GM18909 (cell line): ENCODE results near the gene PC.
"Not testable (repeated sequence)": the region's sequence is repeated elsewhere in the genome, so short reads cannot be mapped to it uniquely, and the experiment has no call there.

ENCODE experiments used
- ATAC-seq: cut with Tn5 transposase; IDR thresholded peaks from one replicate; pipeline ENCODE4 v1.9.1; 2021; ENCODE audit warnings: mild to moderate bottlenecking; ENCODE audit not compliant: unreplicated experiment, poor library complexity

PC gene

GRCh38 chr11:66958232-66958955 is at the start of gene PC:
TSS of gene PC (minus strand) at chr11:66958383. CDS start at chr11:66872159, 86,224 bp downstream.
- ATAC-seq, result peak; percentile 95

GRCh38 chr11:67007126-67007525 is 48.9 kb upstream of the PC start:
- no peak for ATAC-seq

GRCh38 chr11:67006029-67006884 is 48.1 kb upstream of the PC start:
- ATAC-seq, result no peak

DNA sequence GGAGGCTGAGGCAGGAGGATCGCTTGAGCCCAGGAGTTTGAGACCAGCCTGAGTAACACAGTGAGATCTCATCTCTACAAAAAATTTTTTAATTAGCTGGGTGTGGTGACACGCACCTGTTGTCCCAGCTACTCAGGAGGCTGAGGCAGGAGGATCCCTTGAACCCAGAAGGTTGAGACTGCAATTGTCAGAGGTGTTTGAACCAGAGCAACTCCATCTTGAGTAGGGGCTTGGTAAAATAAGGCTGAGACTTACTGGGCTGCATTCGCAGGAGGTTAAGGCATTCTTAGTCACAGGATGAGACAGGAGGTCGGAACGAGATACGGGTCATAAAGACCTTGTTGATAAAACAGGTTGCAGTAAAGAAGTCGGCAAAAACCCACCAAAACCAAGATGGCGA is 47.0 kb upstream of the PC start:
- not testable (repeated sequence) for ATAC-seq

- no peak for ATAC-seq
Observed at GRCh38 chr11:67002921-67003411, 44.8 kb upstream of the PC start.

- ATAC-seq, result no peak
Observed at GRCh38 chr11:67002297-67002913, 44.2 kb upstream of the PC start.

DNA sequence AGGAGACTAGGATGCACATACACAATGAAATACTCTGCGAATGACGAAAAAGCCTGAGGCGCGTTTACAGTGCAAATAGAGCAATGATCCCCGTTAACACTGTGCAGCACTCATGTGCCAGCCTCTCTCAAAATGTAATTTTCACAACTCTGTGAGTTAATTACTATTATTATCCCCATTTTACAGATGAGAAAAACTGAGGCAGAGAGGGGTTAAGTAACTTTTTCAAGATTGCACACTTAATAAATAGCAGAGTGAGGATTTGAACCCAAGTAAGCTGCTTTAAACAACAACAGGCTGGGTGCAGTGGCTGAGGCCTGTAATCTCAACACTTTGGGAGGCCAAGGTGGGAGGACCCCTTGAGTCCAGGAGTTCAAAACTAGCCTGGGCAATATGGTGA is 43.1 kb upstream of the PC start:
- no peak for ATAC-seq

- no peak for ATAC-seq
Observed at GRCh38 chr11:66999555-66999954, 41.4 kb upstream of the PC start.

DNA sequence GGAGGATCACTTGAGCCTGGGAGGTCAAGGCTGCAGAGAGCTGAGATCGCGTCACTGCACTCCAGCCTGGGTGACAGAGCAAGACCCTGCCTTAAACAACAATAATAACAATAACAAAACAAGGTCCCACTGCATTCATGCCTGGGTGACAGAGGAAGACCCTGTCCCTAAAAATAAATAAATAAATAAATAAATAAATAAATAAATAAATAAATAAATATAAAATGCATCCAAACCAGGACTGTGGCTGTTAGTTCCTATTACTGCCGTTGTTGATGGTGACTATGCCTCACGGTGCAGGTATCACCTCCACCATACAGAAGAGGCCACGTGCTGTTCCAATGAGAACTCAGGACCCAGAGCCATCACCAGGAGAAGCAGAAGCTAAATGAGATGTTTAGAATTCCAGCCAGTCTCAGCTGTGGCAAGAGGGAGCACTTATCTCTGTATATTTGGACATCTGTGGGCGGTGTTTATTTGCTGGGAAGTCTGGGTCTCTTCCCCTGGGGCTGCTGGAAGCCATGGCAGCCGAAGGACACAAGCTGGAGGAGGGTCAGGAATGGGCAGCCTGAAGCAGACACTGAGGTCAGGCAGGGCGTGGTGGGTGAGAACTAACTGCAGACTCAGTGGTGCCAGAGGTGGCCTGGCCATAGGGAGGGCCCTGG is 38.6 kb upstream of the PC start:
- ATAC-seq, result no peak

- no peak for ATAC-seq
Observed at GRCh38 chr11:66992041-66992440, 33.9 kb upstream of the PC start.

DNA sequence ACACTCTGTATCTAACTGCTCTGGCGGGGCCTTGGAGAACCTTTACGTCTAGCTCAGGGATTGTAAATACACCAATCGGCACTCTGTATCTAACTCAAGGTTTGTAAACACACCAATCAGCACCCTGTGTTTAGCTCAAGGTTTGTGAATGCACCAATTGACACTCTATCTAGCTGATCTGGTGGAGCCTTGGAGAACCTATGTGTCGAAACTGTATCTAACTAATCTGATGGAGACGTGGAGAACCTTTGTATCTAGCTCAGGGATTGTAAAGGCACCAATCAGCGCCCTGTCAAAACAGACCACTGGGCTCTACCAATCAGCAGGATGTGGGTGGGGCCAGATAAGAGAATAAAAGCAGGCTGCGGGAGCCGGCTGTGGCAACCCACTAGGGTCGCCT is 31.2 kb upstream of the PC start:
- not testable (repeated sequence) for ATAC-seq

- not testable (repeated sequence) for ATAC-seq
Observed at GRCh38 chr11:66988741-66989140, 30.6 kb upstream of the PC start.

- no peak for ATAC-seq
Observed at GRCh38 chr11:66987924-66988637, 29.9 kb upstream of the PC start.

DNA sequence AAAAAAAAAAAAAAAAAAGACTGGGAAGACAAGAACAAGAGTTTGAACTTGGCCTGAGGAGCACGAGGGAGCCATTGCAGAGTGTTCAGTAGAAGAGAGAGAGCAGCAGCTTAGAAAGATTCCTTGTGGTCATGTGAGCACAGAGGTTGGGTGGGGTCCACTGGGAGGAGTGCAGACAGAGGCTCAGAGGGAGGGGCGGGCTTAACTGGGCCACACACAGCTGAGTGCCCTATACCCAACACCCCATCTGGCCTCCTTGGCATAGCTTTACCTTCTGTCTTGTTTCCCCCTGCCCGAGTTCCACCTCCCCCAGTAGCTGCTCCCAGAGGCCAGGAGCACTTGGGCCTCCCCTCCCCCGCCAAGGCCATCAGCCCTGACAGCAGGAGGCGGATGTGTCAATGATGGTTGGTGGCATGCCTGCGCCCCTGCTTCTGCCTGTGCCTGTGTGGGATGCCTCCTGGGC is 29.0 kb upstream of the PC start:
- ATAC-seq, result no peak

DNA sequence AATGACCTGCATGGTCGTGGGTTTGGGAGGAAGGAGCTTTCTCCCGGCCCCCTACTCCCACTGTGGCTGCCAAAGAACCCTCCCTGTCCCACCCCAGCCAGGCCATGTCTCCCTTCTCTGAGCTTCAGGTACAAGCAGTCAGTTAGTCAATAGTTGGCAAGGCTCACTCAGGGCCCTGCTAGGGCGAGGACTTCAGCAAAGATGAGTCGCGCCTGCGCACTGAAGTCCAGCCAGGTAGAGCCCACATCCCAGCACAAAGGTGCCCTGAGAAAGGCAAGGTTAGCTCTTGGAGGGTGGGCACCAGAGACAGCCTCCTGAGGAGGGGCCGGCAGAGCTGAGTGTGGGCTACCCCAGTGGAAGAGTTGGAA is 28.0 kb upstream of the PC start:
- no peak for ATAC-seq

DNA sequence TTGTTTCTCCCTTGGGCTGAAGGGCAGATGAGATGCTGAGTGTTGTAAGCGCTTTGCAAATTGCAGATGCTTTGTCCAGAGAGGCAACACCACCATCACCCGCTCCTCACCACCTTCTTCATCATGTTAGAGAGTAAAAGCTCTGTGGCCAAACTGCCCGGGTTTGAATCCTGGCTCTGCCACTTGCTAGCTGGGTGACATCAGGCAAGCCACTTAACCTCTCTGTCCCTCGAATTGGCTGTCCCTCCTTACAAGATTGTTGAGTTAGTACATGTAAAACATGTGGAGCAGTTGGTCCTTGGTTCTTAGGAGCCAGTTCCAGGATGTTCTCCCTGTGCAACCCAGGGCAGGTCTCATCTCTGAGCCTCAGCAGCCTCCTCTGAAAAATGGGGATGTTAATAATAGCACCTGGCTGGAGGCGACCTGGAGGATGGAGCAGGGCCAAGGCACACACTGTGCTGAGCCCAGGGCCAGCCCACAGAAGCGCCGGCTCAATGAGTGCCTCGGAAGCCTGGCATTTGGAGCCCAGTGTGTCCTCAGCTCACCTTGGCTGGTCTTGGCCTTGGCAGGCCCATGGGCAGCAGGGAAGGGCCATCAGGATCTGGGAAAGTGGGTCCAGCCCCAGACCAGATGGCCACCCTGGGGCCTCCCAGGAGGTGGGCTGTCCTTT is 27.5 kb upstream of the PC start:
- no peak for ATAC-seq

DNA sequence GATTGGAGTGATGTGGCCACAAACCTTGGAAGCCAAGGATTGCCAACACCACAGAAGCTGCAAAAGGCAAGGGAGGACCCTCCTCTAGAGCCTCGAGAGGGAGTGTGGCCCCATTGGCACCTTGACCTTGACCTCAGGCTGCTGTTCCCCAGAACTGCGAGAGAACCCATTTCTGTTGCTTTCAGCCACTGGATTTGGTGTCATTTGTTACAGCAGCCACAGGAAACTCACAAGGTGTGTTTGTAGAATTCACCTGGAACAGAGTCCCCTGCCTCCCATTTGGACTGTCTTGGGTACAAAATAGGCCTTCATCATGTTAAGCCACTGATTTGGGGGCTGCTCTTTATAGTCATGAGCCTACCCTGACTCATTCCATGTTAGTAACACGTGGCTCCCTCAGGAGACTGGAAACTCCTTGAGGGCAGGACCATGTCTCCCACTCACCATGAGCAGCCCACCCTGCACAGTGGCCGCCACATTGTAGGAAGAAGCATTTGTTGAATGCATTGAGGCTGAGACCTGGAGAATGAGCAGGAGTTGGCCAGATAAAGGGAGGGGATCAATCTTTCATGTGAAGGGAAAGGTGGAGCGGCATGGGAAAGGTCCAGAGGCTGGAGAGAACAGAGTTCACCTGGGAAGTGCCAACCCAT is 25.2 kb upstream of the PC start:
- ATAC-seq, result no peak

DNA sequence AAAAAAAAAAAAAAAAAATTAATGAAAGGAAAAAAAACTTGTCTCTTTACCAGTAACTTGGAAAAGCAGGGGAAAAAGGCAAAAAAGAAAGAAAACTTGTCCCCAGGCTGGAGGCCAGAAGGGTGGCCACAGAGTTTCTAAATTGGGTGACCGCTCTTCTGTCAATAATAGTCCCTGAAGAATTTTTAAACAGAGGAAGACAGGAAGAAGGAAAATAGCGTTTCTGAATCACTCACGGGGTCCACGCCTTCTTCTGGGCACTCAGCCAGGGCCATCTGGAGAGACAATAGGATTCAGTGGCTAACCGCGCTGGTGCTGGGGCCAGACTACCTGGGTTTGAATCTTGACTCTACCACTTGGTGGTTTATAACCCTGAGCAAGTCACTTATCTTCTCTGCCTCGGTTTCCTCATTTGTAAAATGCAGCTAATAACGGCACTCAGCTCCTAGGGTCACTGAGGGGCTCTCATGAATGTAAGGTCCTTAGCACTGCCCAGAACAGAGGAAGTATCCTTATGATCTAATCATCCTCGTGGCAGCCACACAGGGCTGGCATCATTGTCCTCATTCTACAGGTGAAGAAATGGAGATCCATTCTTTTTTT is 23.9 kb upstream of the PC start:
- ATAC-seq, result no peak
